ENCODE data around the gene KRTAP10-10. TPM values are rescaled to one million over a fixed set of nuclear protein-coding genes. Genes with fewer than 3 reads are reported as not detected.
"Not testable (repeated sequence)": the region's sequence is repeated elsewhere in the genome, so short reads cannot be mapped to it uniquely, and the experiment has no call there.

The KRTAP10-10 gene
- total RNA-seq, 2 experiments from 2014 or later: not detected

DNA sequence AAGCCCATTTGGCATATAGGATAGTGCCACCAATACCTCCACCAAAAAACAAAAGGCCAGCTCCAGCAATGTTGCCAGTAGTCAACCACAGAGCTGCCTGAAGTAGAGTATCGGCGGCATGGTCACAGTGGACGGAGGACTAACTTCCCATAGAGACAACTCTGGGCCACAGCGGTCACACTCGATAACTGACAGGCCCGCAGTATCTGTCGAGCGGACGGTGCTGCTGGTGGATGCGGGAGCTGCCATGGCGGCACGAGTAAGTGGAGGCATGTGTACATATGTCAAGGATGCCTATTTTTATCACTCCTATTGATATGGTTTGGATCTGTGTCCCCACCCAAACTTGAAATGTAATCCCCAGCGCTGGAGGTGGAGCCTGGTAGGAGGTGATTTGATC is 40.7 kb downstream of the KRTAP10-10 start:
- Mint-ChIP-seq H3K36me3 (ENCODE audit: low read depth) (peaks cover 6% of the 10 kb centered on the region), H3K9me3 (peaks cover 8% of the 10 kb centered on the region), H3K27ac (no peak overlapping the region), H3K4me1 (no peaks in the 10 kb centered on the region), H3K4me3 (no peak overlapping the region), H3K27me3 (peaks cover 10% of the 10 kb centered on the region)
- ChIA-PET CTCF (interaction anchor here (0.5 kb wide), 1 partner anchor 72 kb away, joined by 3 read pairs; no protein-coding TSS in a partner anchor), POLR2A (no interaction called here)
- DNase-seq: no peak

DNA sequence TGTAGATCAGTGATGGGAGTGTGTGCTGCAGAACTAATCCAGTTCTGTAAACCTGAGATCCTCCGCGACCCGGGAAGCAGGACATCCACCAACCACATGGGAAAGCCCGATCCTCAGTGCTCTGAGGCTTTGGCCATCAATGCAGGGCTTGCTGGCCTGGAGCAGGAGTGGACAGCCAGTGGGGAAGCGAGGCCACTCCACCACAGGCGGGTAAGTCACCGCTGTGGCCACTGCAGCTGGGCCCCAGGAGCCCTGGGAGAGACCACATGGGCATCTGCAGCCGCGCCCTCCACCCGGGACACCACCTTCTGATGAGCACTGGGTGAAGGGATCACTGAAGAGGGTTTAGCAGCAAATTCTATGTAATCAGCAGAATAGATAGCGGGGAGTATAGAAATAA is 44.0 kb downstream of the KRTAP10-10 start:
- no peak for DNase-seq
- Mint-ChIP-seq H3K4me1 (peaks cover 3% of the 10 kb centered on the region), H3K36me3 (ENCODE audit: low read depth) (no peaks in the 10 kb centered on the region), H3K9me3 (no peaks in the 10 kb centered on the region), H3K27ac (no peak overlapping the region), H3K4me3 (no peak overlapping the region), H3K27me3 (peaks cover 10% of the 10 kb centered on the region)
- CTCF ChIA-PET: no interaction called here
- POLR2A ChIA-PET: no interaction called here

DNA sequence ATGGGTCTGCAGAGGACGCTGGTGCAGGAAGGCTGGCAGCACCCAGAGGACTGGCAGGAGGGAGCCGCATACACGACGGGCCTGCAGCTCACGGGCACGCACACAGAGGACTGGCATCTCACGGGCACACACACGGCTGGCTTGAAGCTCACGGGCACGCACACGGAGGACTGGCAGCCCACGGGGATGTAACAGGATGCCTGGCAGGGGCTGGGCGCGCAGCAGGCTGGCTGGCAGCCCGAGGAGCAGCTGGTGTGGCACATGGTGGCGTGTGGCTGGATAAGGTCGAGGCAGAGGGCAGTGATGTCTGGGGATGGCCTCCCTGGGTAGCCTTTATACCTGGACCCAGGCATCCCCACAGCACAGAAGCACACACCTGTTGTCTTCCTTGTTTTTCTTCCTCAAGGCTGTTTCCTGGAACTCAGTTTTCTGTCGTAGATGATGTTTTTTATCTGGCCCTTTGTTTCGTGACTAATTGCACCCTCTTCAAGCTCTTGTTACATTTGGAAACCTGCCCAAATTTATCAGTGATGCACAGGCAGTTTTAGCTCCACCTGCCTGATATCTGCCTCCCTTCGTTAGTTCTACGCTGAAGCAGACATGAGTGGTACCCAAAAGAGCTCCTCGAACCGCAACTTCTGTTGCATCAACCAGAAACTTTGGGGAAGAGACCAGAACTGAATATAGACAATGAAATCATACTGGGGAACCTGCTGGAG is 44.9 kb downstream of the KRTAP10-10 start, which contains the start of gene KRTAP12-1:
KRTAP12-1 (minus strand) TSS at position 303 of the 719 bp plus-strand sequence; CDS start at position 263, 40 bp downstream.
- POLR2A ChIA-PET: no interaction called here
- no peak within 1 kb of the TSS for H3K27ac Mint-ChIP-seq

DNA sequence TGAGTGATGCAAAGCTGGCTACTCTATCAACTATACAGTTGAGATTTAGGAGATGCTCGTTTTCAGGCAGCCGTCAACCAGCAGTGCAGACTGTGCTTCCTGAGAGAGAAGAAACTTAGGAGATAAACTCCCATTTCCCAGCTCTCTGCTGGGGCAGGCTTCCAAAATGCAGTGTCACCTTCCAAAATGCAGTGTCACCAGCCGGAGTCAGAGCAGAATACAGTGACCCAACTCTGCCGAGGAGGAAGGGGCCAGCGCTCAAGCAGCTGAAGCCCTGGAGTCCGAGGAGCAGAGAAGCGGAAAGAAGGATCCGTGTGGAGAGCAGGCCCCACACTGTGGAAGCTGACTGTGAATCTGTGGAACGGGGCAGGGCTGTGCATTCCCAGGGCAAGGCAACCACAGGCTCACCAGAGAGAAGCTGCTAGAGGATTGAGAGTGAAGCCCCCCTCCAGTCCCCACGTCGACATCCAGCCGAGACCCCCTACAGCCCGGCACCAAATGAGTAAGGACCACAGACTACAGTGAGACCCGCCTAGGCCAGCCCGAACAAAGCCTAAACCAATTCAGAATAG is 45.5 kb downstream of the KRTAP10-10 start:
- ChIA-PET POLR2A (no interaction called here), CTCF (interaction anchor here (1.1 kb wide), 1 partner anchor 14 kb away, joined by 3 read pairs; no protein-coding TSS in a partner anchor)
- Mint-ChIP-seq H3K27me3 (peaks cover 10% of the 10 kb centered on the region), H3K4me3 (no peak overlapping the region), H3K27ac (no peak overlapping the region), H3K9me3 (no peaks in the 10 kb centered on the region), H3K36me3 (ENCODE audit: low read depth) (no peaks in the 10 kb centered on the region), H3K4me1 (peaks cover 5% of the 10 kb centered on the region)
- no peak for DNase-seq

More for the DNA sequence above, 44.9 kb downstream of the KRTAP10-10 start, which contains the start of gene KRTAP12-1:
- Mint-ChIP-seq H3K27me3 (peaks cover 10% of the 10 kb centered on the region), H3K4me3 (no peak within 1 kb of the TSS), H3K36me3 (ENCODE audit: low read depth) (no peaks in the 10 kb centered on the region), H3K4me1 (peaks cover 5% of the 10 kb centered on the region), H3K9me3 (no peaks in the 10 kb centered on the region)
- DNase-seq: no peak
- CTCF ChIA-PET: interaction anchor here (1.1 kb wide), 1 partner anchor 13 kb away, joined by 3 read pairs; no protein-coding TSS in a partner anchor

DNA sequence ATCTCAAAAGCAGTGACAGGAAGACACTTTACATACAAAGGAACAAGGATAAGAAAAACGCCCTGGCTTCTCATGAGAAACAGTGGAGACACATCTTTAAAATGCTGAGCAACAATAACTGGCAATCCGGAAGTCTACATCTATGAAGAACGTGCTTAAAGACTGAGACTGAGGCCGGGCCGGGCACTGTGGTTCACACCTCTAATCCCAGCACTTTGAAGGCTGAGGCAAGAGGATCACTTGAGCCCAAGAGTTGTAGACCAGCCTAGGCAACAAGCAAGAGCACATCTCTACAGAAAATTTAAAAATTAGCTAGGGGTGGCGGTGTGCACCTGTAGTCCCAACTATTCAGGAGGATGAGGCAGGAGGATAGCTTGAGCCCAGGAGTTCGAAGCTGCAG is 46.9 kb downstream of the KRTAP10-10 start:
- CTCF ChIA-PET: interaction anchor here (1.0 kb wide), 1 partner anchor 39 kb away, joined by 3 read pairs; no protein-coding TSS in a partner anchor
- Mint-ChIP-seq H3K27me3 (peaks cover 10% of the 10 kb centered on the region), H3K9me3 (no peaks in the 10 kb centered on the region), H3K27ac (no peak overlapping the region), H3K4me3 (no peak overlapping the region), H3K36me3 (ENCODE audit: low read depth) (no peaks in the 10 kb centered on the region), H3K4me1 (peaks cover 5% of the 10 kb centered on the region)
- no peak for DNase-seq
- POLR2A ChIA-PET: no interaction called here

DNA sequence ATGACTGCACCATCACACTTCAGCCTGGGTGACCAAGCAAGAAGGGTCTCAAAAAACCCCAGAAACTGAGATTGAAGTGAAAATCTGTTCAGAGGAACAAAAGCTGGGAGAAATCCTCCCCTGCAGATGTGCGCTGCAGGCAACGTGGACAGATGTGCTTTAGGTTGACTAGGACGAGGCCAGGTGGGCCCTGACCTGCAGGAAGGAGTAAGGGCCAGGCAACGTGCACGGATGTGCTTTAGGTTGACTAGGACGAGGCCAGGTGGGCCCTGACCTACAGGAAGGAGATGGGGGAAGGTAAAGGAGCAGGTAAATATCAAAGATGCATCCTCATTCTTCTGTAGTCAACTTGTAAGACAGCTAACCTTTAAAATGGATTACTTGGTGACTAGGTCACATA is 47.3 kb downstream of the KRTAP10-10 start:
- Mint-ChIP-seq H3K4me3 (no peak overlapping the region), H3K4me1 (peaks cover 5% of the 10 kb centered on the region), H3K27ac (no peak overlapping the region), H3K9me3 (no peaks in the 10 kb centered on the region), H3K27me3 (peaks cover 10% of the 10 kb centered on the region), H3K36me3 (ENCODE audit: low read depth) (no peaks in the 10 kb centered on the region)
- DNase-seq: no peak
- CTCF ChIA-PET: interaction anchor here (1.0 kb wide), 1 partner anchor 39 kb away, joined by 3 read pairs; no protein-coding TSS in a partner anchor
- POLR2A ChIA-PET: no interaction called here

DNA sequence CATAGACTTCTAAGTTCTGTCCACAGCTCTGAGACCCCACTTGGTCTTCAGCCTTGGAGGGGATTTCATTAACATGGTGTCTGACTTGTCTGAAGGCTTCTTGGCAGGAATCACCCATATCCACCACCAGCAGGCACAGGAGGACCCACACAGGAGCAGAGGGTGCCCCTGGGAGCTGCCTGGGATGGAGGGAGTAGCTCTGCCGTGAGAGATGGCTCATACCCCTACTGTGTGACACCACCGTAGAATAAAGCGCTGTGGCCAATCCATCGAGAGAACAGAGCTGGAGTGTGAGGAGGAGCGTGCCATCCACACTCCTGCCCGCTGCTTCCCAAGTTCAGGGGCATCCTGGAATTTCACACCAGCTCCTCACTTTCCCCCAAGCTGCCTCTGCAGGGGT is 47.9 kb downstream of the KRTAP10-10 start:
- H3K27ac Mint-ChIP-seq; H3K36me3 Mint-ChIP-seq (ENCODE audit: low read depth); POLR2A ChIA-PET; H3K4me1 Mint-ChIP-seq; H3K9me3 Mint-ChIP-seq; H3K4me3 Mint-ChIP-seq; DNase-seq: not testable (repeated sequence)
- CTCF ChIA-PET: interaction anchor here (1.0 kb wide), 1 partner anchor 40 kb away, joined by 3 read pairs; no protein-coding TSS in a partner anchor
- peaks cover 10% of the 10 kb centered on the region for H3K27me3 Mint-ChIP-seq

DNA sequence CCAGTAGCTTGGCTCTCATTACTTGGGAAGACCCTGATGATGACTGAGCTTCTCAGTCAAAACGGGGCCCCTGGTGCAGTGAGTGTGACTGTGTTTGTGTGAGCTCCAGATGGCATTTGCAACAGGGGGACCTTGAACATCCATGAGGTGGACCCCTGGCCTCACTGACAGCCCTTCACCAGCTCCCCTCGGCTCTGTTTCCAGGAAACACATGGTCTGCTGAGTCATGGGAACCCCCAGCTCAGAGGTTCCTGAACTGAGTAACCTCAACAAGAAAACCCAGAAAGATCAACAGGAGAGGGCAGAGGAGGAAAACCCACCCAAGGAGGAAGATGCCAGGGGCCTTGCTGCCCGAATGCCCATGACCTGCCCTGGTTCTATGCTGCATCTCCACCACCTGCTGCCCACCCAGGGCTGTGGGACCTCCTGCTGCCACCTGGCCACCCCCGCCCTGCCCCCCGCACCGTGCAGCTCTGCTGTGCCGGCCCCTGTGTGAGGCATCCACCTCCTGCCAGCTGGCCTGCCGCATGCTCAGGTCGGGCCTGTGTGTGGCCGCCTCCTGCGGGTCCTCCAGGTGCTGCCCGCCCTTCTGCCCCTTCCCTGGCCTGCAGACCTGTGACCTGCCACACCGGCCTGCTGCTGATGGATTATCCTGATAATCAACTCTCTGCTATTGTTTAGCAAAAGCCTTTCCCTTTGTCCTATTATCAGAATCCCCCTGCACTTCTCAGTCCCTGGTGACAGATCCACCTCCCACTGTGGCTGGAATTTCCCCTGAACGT is 49.0 kb downstream of the KRTAP10-10 start:
- no peaks in the 10 kb centered on the region for H3K9me3 Mint-ChIP-seq
- ChIA-PET POLR2A (interaction anchor here (0.6 kb wide), 1 partner anchor 268 kb away, joined by 3 read pairs; no protein-coding TSS in a partner anchor), CTCF (interaction anchor here (0.8 kb wide), 1 partner anchor 8 kb away, joined by 4 read pairs; no protein-coding TSS in a partner anchor)
- peaks cover 5% of the 10 kb centered on the region for H3K4me1 Mint-ChIP-seq
- H3K27me3 Mint-ChIP-seq: peaks cover 13% of the 10 kb centered on the region
- H3K27ac Mint-ChIP-seq: peak overlapping the region; percentile 16
- no peaks in the 10 kb centered on the region for H3K36me3 Mint-ChIP-seq (ENCODE audit: low read depth)
- no peak for DNase-seq
- no peak overlapping the region for H3K4me3 Mint-ChIP-seq

DNA sequence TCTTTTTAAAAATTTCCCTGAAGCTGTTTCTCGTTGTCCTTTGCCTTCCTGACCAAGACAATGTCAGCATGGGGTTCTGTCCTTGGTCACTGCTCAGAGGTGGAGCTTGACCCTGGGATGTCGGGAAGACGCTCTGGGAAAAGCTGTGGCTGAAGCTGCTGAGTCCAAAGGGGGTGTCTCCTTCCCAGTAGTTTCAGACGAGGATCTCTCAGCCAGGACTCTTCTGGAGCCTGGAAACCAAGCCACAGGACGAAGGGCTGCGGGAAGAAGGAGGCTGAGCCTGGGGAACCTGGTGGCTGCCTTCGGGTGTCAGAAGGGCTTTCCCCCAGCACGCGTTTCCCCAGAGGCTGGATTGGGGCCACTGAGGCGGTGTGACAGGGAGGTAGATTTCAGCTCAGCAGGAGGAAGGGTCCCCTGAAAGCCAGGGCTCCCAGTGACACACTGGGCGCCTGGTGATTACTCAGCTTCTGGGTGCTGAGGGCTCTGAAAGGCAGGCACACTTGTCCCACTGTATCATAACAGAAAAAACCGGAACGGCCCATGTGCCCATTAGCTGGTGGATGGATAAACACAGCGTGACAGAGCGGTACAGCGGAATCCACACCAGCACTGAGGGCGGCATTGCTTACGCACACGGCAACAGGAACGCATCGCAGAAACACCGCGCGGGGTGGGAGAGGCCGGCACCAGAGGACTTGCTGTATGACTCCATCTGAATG is 49.8 kb downstream of the KRTAP10-10 start:
- Mint-ChIP-seq H3K36me3 (ENCODE audit: low read depth) (no peaks in the 10 kb centered on the region), H3K27me3 (peaks cover 17% of the 10 kb centered on the region), H3K9me3 (no peaks in the 10 kb centered on the region), H3K27ac (no peak overlapping the region), H3K4me3 (no peak overlapping the region), H3K4me1 (peaks cover 5% of the 10 kb centered on the region)
- DNase-seq: no peak
- POLR2A ChIA-PET: interaction anchor here (0.6 kb wide), 1 partner anchor 269 kb away, joined by 3 read pairs; no protein-coding TSS in a partner anchor
- CTCF ChIA-PET: no interaction called here

DNA sequence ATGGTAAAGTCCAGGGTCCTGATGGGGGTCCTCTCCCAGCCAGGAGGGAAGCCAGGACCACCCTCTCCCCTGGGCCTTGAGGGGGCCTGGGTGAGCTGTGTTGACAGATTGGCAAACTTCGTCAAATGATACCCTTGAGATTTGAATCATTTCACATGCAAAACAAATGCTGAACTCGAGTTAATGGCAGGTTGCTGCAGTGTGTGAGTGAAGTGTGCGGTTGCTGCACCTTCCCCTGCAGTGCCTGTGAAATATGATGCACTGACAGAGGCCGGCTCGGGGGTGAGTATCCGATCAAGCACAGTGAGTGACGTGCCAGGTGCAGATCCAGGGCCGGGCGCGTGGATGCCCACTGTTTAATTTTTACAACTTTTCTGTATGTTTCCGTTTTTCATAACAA is 50.5 kb downstream of the KRTAP10-10 start:
- no peak for DNase-seq
- POLR2A ChIA-PET: no interaction called here
- no peaks in the 10 kb centered on the region for H3K36me3 Mint-ChIP-seq (ENCODE audit: low read depth)
- no peak overlapping the region for H3K4me3 Mint-ChIP-seq
- CTCF ChIA-PET: no interaction called here
- H3K9me3 Mint-ChIP-seq: peaks cover 2% of the 10 kb centered on the region
- peaks cover 5% of the 10 kb centered on the region for H3K4me1 Mint-ChIP-seq
- H3K27ac Mint-ChIP-seq: no peak overlapping the region
- peaks cover 20% of the 10 kb centered on the region for H3K27me3 Mint-ChIP-seq

Data from activated CD4-positive, alpha-beta T cell treated with anti-CD3 and anti-CD28 coated beads, Interleukin-2, amount 10 ng/mL, durations not matched to agents 7 days and 5 days (primary cell).